Measurements from ENCODE around the gene DNAAF5. TPM values are rescaled to one million over a fixed set of nuclear protein-coding genes. Genes with fewer than 3 reads are reported as not detected.

Gene DNAAF5
- total RNA-seq, 2 donors from 2014 or later, result 31.0 to 54.9 TPM

DNA sequence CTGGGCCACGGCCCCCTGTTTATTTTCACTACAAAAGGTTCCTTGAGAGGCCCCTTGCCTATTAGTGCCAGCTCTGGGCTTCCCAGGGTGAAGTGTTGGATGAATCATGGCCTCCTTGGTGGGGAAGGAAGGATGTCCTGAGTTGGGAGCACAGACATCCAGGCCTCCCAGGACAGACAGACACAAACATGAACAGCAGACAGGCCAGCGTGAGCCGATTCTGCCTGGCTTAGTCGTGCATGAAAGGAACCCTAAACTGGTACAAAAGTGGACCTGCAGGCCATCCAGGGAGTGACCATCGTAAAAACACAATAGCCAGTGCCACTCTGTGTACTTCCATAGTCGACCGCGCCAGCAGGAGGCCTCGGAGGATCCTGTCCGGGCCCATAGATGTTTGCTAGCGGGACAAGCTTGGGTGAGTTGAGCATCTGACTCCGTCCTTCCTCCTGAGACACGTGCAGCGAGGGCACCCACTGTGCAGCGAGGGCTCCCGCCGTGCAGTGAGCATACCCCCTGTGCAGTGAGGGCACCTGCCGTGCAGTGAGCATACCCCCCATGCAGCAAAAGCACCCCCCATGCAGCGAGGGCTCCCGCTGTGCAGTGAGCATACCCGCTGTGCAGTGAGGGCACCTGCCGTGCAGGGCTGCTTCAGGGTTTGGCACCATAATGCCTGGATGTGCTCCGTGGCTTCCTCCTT, 51.9 kb downstream of the DNAAF5 start:
- Histone ChIP-seq H3K36me3 (no peaks in the 10 kb centered on the region), H3K9me3 (no peaks in the 10 kb centered on the region), H3K4me1 (no peaks in the 10 kb centered on the region), H3K27ac (no peak overlapping the region), H3K4me3 (no peak overlapping the region), H3K27me3 (no peaks in the 10 kb centered on the region), H3K9ac (ENCODE audit: low read depth in 2 of 2, low read length in 2 of 2) (no peak overlapping the region)
- intact Hi-C loops (cut with DNase I), result no loop called here
- DNase-seq, result no peak
- TF ChIP-seq, protein P1, sequence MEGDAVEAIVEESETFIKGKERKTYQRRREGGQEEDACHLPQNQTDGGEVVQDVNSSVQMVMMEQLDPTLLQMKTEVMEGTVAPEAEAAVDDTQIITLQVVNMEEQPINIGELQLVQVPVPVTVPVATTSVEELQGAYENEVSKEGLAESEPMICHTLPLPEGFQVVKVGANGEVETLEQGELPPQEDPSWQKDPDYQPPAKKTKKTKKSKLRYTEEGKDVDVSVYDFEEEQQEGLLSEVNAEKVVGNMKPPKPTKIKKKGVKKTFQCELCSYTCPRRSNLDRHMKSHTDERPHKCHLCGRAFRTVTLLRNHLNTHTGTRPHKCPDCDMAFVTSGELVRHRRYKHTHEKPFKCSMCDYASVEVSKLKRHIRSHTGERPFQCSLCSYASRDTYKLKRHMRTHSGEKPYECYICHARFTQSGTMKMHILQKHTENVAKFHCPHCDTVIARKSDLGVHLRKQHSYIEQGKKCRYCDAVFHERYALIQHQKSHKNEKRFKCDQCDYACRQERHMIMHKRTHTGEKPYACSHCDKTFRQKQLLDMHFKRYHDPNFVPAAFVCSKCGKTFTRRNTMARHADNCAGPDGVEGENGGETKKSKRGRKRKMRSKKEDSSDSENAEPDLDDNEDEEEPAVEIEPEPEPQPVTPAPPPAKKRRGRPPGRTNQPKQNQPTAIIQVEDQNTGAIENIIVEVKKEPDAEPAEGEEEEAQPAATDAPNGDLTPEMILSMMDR (IDR thresholded peaks at IDR 0.05), result no peak

DNA sequence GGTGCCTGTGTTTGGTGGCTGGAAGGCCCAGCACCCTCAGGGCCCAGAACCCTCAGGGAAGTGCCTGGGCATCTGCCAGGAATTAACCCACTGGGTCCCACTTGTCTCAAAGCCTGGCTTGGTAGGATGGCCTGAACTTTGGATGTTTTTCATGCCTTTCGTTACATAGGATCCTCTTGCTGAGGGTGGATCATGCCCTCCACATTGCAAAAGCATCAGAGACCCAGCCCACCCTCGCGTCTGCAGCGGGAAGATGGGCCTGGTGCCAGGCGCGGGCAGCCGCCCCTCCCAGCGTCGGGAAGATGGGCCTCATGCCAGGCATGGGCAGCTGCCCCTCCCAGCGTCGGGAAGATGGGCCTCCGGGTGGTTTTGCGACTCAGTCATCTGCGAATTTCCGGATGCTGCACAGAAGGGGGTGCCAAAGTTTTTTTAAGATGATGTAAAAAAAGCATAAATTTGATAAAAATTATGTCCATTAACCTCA, 52.5 kb downstream of the DNAAF5 start:
- Histone ChIP-seq H3K27me3 (no peaks in the 10 kb centered on the region), H3K36me3 (no peaks in the 10 kb centered on the region), H3K4me3 (no peak overlapping the region), H3K9me3 (no peaks in the 10 kb centered on the region), H3K9ac (ENCODE audit: low read depth in 2 of 2, low read length in 2 of 2) (no peak overlapping the region), H3K27ac (no peak overlapping the region), H3K4me1 (no peaks in the 10 kb centered on the region)
- TF ChIP-seq, protein P1 (IDR thresholded peaks at IDR 0.05), result no peak
- intact Hi-C loops (cut with DNase I), result no loop called here
- DNase-seq, result no peak

DNA sequence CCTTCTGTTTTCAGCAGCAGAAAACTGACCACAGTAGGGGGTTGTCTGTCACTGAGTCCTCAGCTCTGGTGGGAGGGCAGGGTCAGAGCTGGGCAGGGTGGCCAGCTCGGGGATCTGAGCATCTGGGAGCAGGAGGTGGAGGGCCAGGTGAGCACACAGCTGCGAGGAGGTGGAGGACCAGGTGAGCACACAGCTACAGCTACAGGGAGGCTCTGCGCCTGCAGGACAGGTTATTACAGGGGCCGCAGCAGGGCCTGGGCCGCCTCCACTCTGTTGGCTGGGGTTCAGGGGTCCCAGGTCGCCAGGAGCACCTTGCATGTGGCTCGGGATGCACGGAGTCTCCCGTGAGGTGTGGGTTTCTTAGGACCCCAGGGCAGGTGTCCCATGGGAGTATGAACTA, 53.0 kb downstream of the DNAAF5 start:
- TF ChIP-seq, protein P1 (IDR thresholded peaks at IDR 0.05), result no peak
- Histone ChIP-seq H3K27ac (no peak overlapping the region), H3K27me3 (no peaks in the 10 kb centered on the region), H3K36me3 (no peaks in the 10 kb centered on the region), H3K4me3 (no peak overlapping the region), H3K9ac (ENCODE audit: low read depth in 2 of 2, low read length in 2 of 2) (no peak overlapping the region), H3K9me3 (no peaks in the 10 kb centered on the region), H3K4me1 (no peaks in the 10 kb centered on the region)
- DNase-seq, result no peak
- intact Hi-C loops (cut with DNase I), result no loop called here

DNA sequence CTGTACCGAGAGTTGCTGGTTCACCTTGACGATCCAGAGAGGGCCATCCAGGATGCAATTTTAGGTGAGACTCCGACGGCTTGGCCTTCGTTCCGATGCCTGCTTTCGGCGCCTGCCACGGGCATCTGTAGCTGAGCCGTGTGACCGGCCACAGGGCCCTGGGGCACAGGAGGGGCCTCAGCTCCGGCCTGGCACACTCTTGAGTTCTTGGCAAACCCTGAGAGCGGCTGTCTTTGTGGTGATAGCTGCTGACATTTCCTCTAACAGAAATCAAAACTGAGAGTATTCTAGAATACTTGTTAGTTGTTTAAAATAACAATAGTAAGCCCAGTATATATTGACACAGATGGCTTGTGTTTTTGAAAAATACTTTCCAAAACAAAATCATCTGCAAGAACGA, 53.6 kb downstream of the DNAAF5 start:
- TF ChIP-seq, protein P1 (IDR thresholded peaks at IDR 0.05), result no peak

DNA sequence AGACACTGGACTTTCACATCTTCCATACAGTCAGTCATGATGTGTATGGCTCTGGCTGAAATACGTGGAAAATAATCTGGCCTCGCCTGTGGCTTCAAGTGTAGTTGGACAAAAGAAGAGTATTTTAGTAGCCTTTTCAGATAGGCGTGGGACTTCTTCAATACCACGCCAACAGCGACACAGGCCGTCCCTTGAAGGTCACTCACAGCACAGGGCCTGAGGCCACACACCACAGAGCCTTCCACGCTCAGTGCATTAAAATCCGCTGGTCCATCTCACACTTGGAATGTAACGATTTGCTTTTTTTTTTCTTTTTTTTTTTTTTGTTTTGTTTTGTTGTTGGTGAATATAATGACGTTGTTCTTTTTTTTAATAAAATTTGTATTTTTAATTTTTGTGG, 54.0 kb downstream of the DNAAF5 start:
- no peak for DNase-seq
- Histone ChIP-seq H3K36me3 (no peaks in the 10 kb centered on the region), H3K4me1 (no peaks in the 10 kb centered on the region), H3K27me3 (no peaks in the 10 kb centered on the region), H3K4me3 (no peak overlapping the region), H3K9ac (ENCODE audit: low read depth in 2 of 2, low read length in 2 of 2) (no peak overlapping the region), H3K27ac (no peak overlapping the region), H3K9me3 (no peaks in the 10 kb centered on the region)
- intact Hi-C loops (cut with DNase I), result no loop called here
- TF ChIP-seq, protein P1 (IDR thresholded peaks at IDR 0.05), result no peak

More for the DNA sequence above, 53.6 kb downstream of the DNAAF5 start:
- DNase-seq, result no peak
- intact Hi-C loops (cut with DNase I), result no loop called here
- no peaks in the 10 kb centered on the region for H3K4me1 ChIP-seq
- no peak overlapping the region for H3K27ac ChIP-seq
- no peaks in the 10 kb centered on the region for H3K36me3 ChIP-seq
- no peaks in the 10 kb centered on the region for H3K9me3 ChIP-seq
- H3K9ac ChIP-seq (ENCODE audit: low read depth in 2 of 2, low read length in 2 of 2), result no peak overlapping the region
- H3K27me3 ChIP-seq, result no peaks in the 10 kb centered on the region
- no peak overlapping the region for H3K4me3 ChIP-seq

Data from colonic mucosa (tissue), 4 donors.